Adrenal gland (tissue), 5 donors: Measurements from ENCODE around the gene CYYR1.

Source experiments
- CTCF ChIP-seq, 6 experiments: fragments of 450-650 bp in 4 of 6; fragments of 200-600 bp in 2 of 6; sonication (generic) in 1 of 6; IDR thresholded peaks; 1 replicate in 5 of 6; 2 replicates in 1 of 6; pipeline versions ENCODE4 v1.5.1 to v1.8.0; 2016 to 2021; ENCODE audit warnings: antibody characterized with exemption in 6 of 6, mild to moderate bottlenecking in 2 of 6, moderate library complexity in 1 of 6
- POLR2A ChIP-seq, 2 donors: fragments of 450-650 bp; IDR thresholded peaks; one replicate each; pipeline ENCODE4 v1.6.1; 2017; ENCODE audit warnings: antibody characterized with exemption in 2 of 2, mild to moderate bottlenecking in 2 of 2, moderate library complexity in 1 of 2
- donor health status: DM: no; HTN: no; CAD: no.

GRCh38 chr21:26595971-26596370 is 22.9 kb upstream of the CYYR1 start:
- TF ChIP-seq CTCF (IDR thresholded peaks at IDR 0.05) (no peak), POLR2A (IDR thresholded peaks at IDR 0.05) (no peak)
